Thoracic aorta (tissue), 2 donors: ENCODE data around the gene PNPLA2. TPM values are rescaled to one million over a fixed set of nuclear protein-coding genes. Genes with fewer than 3 reads are reported as not detected.

Experiments
- ATAC-seq: fragments of 150-250 bp; one replicate; pipeline ENCODE4 v1.8.0; 2017; ENCODE audit warnings: low read depth; ENCODE audit not compliant: insufficient number of reproducible peaks, low FRiP score
- DNase-seq: peaks from one replicate; pipeline ENCODE4 v3.0.0-alpha.2; 2020; ENCODE audit warnings: low spot score
- H3K27ac ChIP-seq, 2 donors: fragments of 200-600 bp; sonication (generic); 1 replicate in 1 of 2; 2 replicates in 1 of 2; pipeline ENCODE4 v1.5.1; 2016; ENCODE audit warnings: mild to moderate bottlenecking in 2 of 2, moderate library complexity in 2 of 2
- H3K27me3 ChIP-seq: fragments of 200-600 bp; sonication (generic); replicated peaks from 2 replicates; pipeline ENCODE4 v1.6.0; 2016; ENCODE audit warnings: mild to moderate bottlenecking; ENCODE audit not compliant: insufficient read depth
- H3K36me3 ChIP-seq: fragments of 200-600 bp; sonication (generic); one replicate; pipeline ENCODE4 v1.5.1; 2016
- H3K4me1 ChIP-seq, 2 donors: fragments of 200-600 bp; sonication (generic); 1 replicate in 1 of 2; 2 replicates in 1 of 2; pipeline versions ENCODE4 v1.5.1 to v1.6.0; 2016; ENCODE audit warnings: low read depth in 2 of 2, mild to moderate bottlenecking in 1 of 2; ENCODE audit not compliant: control insufficient read depth in 1 of 2
- H3K4me3 ChIP-seq: fragments of 200-600 bp; sonication (generic); 2 replicates; pipeline ENCODE4 v1.5.1; 2016; ENCODE audit warnings: mild to moderate bottlenecking
- H3K9me3 ChIP-seq: fragments of 200-600 bp; sonication (generic); 2 replicates; pipeline ENCODE4 v1.5.1; 2016
- total RNA-seq, 2 donors: library from RNA; depleted of rRNA; stranded (reverse); fragments of >200 nt; gene quantifications; one replicate each; pipeline versions ENCODE4 v1.1.0 to v1.2.3, GENCODE V29; 2016
- TF ChIP-seq, protein P1 (sequence below): fragments of 200-600 bp; sonication (generic); IDR thresholded peaks from one replicate; pipeline ENCODE4 v1.5.1; 2019; ENCODE audit warnings: antibody characterized with exemption

The PNPLA2 gene
- total RNA-seq, 2 donors from 2014 or later: 105 to 115 TPM

DNA sequence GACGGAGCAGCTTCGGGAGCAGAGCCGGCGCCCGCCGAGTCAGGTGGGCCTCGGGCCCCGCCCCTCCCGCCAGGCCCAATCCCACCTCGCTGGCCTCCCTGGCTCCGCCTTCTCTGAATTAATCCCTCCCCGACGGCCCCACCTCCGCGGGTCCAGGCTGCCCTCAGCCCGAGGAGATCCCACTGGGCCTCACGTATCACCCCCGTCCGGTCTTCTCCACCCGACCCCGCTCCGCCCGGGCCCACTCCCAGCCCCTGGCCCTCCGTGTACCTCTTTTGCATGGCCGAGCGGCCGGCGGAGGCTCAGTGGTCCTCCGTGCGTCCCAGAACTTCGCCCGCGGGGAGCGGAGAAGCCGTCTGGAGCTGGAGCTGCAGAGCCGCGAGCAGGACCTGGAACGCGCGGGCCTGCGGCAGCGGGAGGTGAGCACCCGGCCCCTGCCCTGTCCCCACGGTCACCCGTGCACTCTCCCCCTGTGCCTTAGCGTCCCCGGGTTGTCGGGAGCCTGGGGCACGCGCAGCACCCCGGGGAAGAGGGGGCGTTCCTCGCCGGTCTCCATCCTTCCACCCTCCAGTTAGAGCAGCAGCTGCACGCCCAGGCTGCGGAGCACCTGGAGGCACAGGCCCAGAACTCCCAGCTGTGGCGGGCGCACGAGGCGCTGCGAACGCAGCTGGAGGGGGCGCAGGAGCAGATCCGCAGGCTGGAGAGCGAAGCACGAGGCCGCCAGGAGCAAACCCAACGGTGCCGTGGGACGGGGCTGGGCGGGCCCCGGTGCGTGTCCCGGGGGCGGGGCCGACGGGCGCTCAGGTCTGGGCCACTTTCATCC is 11.8 kb downstream of the PNPLA2 start:
- H3K9me3 ChIP-seq: no peaks in the 10 kb centered on the region
- H3K36me3 ChIP-seq: peaks cover 5% of the 10 kb centered on the region
- no peak for DNase-seq
- H3K27me3 ChIP-seq: peaks cover 6% of the 10 kb centered on the region
- peak overlapping the region; percentile 75 for H3K4me3 ChIP-seq
- TF ChIP-seq, protein P1, sequence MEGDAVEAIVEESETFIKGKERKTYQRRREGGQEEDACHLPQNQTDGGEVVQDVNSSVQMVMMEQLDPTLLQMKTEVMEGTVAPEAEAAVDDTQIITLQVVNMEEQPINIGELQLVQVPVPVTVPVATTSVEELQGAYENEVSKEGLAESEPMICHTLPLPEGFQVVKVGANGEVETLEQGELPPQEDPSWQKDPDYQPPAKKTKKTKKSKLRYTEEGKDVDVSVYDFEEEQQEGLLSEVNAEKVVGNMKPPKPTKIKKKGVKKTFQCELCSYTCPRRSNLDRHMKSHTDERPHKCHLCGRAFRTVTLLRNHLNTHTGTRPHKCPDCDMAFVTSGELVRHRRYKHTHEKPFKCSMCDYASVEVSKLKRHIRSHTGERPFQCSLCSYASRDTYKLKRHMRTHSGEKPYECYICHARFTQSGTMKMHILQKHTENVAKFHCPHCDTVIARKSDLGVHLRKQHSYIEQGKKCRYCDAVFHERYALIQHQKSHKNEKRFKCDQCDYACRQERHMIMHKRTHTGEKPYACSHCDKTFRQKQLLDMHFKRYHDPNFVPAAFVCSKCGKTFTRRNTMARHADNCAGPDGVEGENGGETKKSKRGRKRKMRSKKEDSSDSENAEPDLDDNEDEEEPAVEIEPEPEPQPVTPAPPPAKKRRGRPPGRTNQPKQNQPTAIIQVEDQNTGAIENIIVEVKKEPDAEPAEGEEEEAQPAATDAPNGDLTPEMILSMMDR: no peak
- H3K4me1 ChIP-seq: peaks cover 48 to 78% of the 10 kb centered on the region in 2 donors
- no peak overlapping the region for H3K27ac ChIP-seq
- ATAC-seq: no peak

DNA sequence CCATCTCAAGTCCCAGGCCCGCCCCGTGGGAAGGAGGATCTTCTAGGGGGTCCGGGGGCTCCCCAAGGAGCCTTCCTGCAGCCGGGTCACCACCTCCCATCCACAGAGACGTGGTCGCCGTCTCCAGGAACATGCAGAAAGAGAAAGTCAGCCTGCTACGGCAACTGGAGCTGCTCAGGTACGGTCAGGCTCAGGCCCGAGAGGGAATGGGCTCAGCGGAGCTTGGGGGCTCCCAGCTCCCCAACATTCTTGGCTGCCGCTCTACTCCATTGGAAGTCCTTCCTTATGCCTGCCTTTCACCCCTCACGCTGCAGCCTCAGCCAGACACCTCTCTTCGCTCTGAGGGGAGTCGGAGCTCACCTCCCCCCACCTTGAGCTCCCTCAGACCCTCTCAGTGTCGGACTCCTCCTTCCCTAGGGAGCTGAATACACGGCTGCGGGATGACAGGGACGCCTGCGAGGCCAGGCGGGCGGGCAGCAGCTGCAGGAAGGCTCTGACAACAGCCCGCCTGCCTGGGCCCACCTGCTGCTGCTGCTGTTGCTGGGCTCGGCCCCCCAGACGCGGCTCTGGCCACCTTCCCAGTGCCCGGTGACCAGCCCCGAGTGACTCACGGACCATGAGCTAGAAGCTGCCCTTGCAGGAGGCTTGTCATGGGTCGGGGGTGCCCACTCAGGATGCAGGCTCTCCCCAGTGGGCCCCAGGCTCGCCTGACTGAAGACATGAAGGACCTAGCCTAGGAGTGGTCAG is 12.6 kb downstream of the PNPLA2 start:
- DNase-seq (no peak), ATAC-seq (no peak)
- H3K4me1 ChIP-seq: peaks cover 52 to 84% of the 10 kb centered on the region in 2 donors
- peaks cover 2% of the 10 kb centered on the region for H3K36me3 ChIP-seq
- H3K27ac ChIP-seq: no peak overlapping the region
- TF ChIP-seq, protein P1: no peak
- no peaks in the 10 kb centered on the region for H3K9me3 ChIP-seq
- H3K27me3 ChIP-seq: peaks cover 6% of the 10 kb centered on the region
- H3K4me3 ChIP-seq: no peak overlapping the region

DNA sequence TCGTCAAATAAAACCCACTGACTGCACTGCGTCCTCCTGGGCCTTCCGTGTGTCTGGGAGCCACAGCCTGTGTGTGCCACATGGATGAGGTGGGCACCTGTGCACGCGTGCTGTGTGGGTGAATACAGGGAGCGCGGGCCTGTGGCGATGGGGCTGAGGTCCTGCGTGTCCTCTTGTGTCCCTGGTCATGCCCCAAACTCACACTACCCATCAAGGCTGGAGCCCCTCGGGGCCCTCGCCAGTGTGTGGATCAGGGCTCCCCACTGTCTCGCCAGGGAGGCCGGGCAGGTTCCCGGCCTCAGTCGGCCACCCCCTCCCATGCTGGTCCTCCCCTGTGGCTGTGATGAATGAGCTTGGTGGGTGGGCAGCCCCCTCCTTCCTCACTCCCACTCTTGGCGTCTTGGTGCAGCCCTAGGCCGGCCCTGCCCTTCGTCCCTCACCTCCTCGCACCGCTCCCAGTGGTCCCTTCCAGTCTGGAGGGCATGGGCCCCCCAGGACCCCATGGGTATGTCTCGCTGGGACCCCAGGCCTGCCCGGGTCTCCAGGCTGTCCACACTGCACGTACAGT is 13.3 kb downstream of the PNPLA2 start:
- Histone ChIP-seq H3K27me3 (no peaks in the 10 kb centered on the region), H3K27ac (peak overlapping the region in 1 of 2 donors; percentile 66), H3K4me1 (peaks cover 46 to 82% of the 10 kb centered on the region in 2 donors), H3K36me3 (peaks cover 10% of the 10 kb centered on the region), H3K9me3 (no peaks in the 10 kb centered on the region), H3K4me3 (peak overlapping the region; percentile 94)
- DNase-seq (no peak), ATAC-seq (no peak)
- TF ChIP-seq, protein P1: no peak

DNA sequence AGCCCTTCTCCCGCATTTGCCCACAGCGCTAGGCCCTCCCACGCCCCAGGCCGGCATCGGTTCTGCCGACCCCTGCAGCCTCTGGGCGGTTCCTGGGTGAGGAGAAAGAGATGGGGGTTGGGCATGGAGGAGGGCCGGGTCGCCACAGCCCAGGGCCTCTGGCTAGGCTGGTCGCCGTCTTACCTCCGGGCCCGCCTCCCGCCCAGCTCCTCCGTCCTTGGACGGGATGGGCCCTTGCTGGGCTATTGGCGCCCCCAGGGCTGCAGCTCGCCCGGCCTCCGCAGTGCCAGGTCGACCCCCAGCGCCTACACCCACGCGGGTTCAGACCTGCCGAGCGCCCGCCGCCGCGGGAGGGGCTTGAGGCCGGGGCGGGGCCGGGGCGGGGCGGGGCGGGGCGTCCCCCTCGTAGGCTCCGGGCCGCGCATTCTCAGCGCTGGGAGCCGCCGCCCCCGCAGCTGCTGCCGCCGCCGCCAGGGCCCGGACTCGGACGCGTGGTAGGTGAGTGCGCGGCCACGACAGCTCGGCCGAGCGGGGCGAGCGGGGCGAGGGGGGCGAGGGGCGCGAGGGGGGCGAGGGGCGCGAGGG is 13.9 kb downstream of the PNPLA2 start, which contains the start of gene CD151:
CD151 (plus strand) TSS at position 424 of the 585 bp plus-strand sequence. CDS start 3,118 bp downstream, outside the sequence.
- H3K4me3 ChIP-seq: peak within 1 kb of the TSS; percentile 94
- TF ChIP-seq, protein P1: no peak
- ATAC-seq (no peak), DNase-seq (no peak)
- peak within 1 kb of the TSS; percentile 97 to 99 for H3K27ac ChIP-seq
- no peaks in the 10 kb centered on the region for H3K9me3 ChIP-seq
- peaks cover 15% of the 10 kb centered on the region for H3K36me3 ChIP-seq
- no peaks in the 10 kb centered on the region for H3K27me3 ChIP-seq
- H3K4me1 ChIP-seq: peaks cover 40 to 76% of the 10 kb centered on the region in 2 donors
